GM12864 (cell line): ENCODE results near the gene PAH.

Experiments used
- DNase-seq: peaks from one replicate; pipeline ENCODE4 v3.0.0-alpha.2; 2011; ENCODE audit warnings: low read depth
- H3K4me3 ChIP-seq: 2 replicates; pipeline ENCODE4 v1.5.1; 2011; ENCODE audit warnings: mild to moderate bottlenecking, low read depth, low read length, control low read depth
- TF ChIP-seq, protein P1 (sequence below): IDR thresholded peaks from 2 replicates; pipeline ENCODE4 v1.5.1; 2011; ENCODE audit warnings: low read depth, mild to moderate bottlenecking, moderate library complexity, low read length, control low read depth, inconsistent platforms; ENCODE audit errors: missing control alignments

Gene PAH

DNA sequence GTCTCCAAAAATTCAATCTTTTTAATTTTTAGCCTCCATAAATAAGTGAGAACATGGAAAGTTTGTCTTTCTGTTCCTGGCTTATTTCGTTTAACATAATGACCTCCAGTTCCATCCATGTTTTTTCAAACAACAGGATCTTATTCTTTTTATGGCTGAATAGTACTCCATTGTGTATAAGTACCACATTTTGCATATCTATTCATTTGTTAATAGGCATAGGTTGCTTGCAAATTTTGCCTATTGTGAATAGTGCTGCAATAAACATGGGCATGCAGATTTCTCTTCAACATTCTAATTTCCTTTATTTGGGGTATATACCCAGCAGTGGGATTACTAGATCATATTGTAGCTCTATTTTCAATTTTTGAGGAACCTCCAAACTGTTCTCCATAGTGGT, 16.1 kb upstream of the PAH start:
- no peak overlapping the region for H3K4me3 ChIP-seq
- DNase-seq, result no peak
- TF ChIP-seq, protein P1, sequence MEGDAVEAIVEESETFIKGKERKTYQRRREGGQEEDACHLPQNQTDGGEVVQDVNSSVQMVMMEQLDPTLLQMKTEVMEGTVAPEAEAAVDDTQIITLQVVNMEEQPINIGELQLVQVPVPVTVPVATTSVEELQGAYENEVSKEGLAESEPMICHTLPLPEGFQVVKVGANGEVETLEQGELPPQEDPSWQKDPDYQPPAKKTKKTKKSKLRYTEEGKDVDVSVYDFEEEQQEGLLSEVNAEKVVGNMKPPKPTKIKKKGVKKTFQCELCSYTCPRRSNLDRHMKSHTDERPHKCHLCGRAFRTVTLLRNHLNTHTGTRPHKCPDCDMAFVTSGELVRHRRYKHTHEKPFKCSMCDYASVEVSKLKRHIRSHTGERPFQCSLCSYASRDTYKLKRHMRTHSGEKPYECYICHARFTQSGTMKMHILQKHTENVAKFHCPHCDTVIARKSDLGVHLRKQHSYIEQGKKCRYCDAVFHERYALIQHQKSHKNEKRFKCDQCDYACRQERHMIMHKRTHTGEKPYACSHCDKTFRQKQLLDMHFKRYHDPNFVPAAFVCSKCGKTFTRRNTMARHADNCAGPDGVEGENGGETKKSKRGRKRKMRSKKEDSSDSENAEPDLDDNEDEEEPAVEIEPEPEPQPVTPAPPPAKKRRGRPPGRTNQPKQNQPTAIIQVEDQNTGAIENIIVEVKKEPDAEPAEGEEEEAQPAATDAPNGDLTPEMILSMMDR, result no peak

DNA sequence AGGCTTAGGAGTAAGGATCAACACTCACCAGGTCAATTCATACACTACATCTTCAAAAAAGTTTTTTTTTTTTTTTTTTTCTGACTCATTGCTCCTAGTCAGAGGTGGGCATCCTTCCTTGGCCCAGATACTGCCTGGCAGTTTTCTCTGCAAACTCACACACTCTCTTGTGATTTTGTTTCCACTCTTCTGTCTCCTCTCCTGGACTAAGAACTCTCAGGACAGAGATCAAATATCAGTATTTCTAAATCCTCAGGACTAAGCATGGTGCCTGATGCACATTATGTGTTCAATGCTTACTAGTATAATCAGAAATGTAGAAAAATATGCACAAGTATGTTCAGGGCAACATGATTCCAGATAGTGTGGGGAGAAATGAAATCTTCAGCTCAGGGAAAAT, 10.2 kb upstream of the PAH start:
- TF ChIP-seq, protein P1, result no peak
- no peak for DNase-seq
- H3K4me3 ChIP-seq, result no peak overlapping the region

DNA sequence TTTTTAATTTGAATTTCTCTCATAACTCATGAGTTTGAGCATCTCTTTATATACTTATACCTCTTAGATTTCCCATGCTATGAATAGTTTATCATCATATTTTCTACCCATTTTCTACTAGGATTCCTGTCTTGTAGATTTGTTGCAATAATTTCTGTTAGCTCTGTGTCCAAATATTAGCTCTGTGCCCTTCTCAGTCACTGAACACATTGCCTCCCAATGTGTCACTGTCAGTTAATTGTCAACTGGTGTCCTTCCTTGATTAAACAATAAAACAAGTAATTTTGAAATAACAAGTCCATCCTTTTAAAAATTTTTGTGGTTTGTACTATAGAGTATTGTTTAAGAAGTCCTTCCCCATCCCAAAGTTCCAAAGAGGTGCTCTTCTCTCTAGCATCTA, 4.2 kb upstream of the PAH start:
- TF ChIP-seq, protein P1, result no peak
- no peak for DNase-seq
- H3K4me3 ChIP-seq, result no peak overlapping the region

DNA sequence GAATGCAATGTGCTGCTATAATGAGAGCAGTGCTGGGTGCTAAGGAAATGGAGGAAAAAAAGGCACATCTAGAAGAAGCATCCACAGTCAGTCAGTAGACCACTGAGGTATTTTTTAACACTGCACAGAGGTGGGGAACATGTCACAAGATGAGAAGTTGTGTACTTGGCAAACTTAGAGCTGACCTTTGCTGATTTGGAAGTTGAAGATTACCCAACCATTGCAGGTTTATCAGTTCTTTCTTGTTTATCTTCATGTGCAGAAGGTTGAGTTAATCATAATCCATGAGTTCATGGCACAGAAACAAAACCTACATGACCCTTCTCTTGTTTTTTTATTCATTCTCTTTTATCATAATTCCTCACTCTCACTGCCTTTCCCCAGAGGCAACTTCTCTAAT, 3.2 kb upstream of the PAH start:
- no peak for DNase-seq
- TF ChIP-seq, protein P1, result no peak
- no peak overlapping the region for H3K4me3 ChIP-seq

DNA sequence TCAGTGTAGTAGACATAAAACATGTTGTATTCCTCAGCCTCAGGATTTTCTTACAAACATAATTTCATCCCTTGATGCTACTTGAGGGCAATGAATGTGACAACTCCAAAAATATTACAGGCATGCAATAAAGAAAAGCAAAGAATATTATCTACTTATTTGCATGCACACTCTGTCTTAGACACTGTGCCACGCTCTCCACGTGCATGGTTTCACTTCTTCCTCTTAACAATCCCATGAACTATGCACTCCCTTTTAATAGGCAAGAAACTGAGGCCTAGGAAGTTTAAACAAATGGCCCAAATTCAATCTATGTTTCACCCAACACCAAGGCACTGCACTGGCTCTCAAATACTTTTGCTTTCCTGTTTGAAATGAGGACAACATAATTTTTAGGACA, 1.8 kb upstream of the PAH start:
- TF ChIP-seq, protein P1, result no peak

DNA sequence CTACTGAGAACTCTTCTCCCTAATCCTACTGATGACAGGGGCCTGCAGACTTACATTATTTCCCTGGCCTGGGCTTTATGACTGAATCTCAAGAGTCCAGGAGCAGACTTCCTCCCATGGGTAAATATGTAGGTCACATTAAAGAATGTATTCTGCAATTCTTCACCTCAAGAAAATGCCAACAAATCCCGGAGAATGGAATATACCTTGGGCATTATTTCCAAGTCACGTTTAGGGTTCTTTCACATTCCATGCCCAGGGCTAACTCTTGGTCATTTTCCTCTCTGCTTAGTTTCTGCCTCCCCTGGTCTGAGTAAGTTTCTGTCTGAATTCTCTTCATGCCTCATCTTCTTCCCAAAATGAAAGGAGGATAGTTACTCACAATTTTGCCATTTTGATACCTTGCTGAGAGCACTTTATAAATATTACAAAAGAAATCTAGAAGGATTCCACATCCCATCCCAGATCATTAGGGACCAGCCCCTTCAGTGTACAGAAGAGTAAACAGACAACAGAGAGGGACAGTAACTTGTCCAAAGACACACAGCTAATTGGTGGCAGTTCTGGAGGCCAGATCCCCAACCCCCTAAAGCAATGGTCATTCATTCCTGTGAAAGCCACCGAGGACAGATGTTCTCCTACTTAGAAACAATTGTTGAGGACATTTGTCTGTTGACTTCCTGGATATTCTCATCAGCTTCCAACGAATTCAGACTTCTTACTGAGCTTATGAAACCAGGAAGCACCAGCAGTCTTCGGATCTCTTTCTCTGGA, 605 bp downstream of the PAH start:
- no peak for DNase-seq
- H3K4me3 ChIP-seq, result no peak overlapping the region; the same call in 1 of the 2 replicates
- TF ChIP-seq, protein P1, result no peak

More for the DNA sequence above, 1.8 kb upstream of the PAH start:
- H3K4me3 ChIP-seq, result no peak overlapping the region
- DNase-seq, result no peak
